ENCODE results near the gene BACH2.
"Not testable (repeated sequence)": the region's sequence is repeated elsewhere in the genome, so short reads cannot be mapped to it uniquely, and the experiment has no call there.

Gene BACH2

GRCh38 chr6:90216072-90216977, 80.3 kb downstream of the BACH2 start:
- no peak for DNase-seq

DNA sequence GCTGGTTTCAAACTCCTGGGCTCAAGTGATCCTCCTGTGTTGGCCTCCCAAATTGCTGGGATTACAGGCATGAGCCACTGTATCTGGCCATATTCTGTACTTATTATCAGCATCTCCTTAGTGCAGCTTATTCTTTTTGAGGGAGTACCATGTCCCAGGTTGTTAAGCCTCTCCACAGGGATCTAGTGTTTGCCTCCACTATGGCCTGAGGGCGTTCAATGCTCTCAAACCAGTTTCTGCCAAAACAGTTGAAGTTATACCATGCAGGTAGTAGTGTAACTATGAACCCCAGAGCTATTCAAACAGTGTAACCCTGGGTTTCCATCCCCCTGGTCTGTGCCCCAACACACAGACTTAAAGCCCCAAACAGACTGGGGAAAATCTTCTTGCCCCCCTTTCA, 81.7 kb downstream of the BACH2 start:
- no peak for DNase-seq

- no peak for DNase-seq
These were observed 82.2 kb downstream of the BACH2 start for GRCh38 chr6:90214461-90214860.

- no peak for DNase-seq
These were observed 84.4 kb downstream of the BACH2 start for GRCh38 chr6:90212274-90212673.

- no peak for DNase-seq
These were observed 87.1 kb downstream of the BACH2 start for GRCh38 chr6:90209527-90209926.

- DNase-seq, result not testable (repeated sequence)
These were observed 88.0 kb downstream of the BACH2 start for GRCh38 chr6:90208690-90209089.

DNA sequence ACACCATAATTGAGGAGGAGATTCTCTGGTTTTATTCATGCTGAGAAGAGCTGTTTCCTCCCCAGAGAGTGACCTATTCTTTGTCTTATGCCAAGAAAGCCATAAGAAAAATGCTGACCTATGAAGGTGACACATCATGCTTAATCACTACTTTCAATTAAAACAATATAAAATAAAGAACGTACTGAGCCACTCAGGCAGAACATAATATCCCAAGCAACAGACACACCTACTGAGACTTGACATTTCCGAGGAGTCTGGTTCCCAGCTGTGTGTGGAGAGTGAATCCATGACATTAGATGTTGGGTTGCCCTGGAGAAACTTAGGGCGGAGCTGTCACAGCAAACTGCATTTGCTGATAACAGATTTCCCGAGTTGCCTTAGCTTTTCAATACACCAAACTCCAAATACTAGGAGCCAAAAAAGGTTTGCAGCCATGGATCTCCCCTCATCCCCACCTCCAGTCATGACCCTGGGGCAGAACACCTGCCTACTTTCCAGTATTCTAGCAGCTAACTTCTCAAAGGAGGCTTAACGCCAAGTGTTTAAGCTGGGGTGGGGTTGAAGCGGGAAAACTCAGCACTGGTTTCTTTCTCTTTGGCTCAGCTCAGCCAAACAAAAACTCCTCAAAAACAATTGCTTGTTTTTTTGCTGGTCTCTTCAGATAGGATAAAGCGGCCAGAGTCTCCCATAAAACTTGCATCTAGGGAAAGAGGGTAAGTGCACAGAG, 92.2 kb downstream of the BACH2 start:
- no peak for DNase-seq

- DNase-seq, result no peak
These were observed 93.0 kb downstream of the BACH2 start for GRCh38 chr6:90203672-90204071.

DNA sequence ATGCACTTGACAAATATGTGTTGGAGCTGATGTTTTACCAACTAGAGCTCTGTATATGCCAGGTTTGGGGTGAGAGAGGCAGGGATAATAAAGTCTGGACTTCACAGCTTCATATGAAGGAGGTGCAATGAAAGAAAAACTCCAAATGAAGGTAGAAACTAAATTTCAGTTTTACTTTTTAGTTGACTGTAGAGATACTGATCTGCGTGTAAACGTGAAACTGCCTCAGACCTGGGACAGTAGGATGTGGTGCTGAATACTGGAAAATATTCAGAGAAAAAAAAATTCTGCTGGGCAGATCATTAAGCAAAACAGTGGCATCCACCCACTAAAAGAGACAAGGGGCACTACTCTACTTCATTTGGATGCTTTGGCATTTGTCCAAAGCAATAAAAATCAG, 94.5 kb downstream of the BACH2 start:
- no peak for DNase-seq

DNA sequence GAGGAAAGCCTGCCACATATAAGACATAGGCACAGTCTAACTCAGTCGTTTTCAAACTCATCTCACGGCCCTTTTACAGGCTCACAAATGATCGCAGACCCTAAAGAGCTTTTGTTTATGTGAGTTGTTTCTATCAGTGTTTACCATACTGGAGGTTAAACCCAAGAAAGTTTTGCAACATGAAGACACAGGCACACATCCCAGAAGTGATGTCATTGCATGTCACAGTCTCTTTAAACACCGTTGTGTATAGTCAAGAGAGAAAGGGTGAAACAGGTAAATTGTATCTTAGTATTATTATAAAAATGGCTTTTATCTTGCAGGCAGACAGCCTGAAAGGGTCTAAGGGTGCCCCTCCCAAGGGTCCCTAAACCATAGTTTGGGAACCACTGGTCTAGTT, 96.7 kb downstream of the BACH2 start:
- DNase-seq, result no peak

GRCh38 chr6:90198758-90199425, 97.8 kb downstream of the BACH2 start:
- no peak for DNase-seq

DNA sequence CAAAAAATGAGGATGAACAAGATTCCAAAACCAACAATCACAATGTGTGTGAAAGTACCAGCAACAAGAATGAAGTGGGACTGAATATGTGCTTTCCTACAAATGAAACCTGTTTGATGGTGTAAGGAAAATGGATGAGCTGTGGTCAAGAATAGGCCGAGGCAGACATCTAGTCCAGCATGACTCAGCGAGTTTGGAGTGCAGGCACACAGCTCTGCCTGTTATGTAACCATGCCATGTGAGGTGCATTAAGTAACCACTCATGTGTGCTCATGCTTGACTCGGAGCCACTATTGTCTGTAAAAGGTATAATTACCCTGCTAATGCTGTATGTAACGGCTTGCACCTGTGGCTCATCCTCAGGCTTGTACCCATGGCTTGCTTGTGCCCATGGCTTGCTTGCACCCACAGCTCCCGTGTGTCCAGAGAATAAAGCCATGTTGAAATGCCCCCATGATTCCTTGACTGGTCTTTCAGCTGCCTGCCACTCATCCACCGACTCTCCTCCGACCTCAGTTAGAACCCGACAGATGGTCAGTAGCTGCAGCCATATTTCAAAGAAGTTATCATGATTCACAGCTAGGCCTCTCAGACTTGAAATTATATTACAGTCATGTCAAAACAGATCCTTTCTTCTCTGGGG, 98.7 kb downstream of the BACH2 start:
- peak in 1 of 58 donors; percentile 12 for DNase-seq

GRCh38 chr6:90195094-90195829, 101.4 kb downstream of the BACH2 start:
- no peak for DNase-seq

DNA sequence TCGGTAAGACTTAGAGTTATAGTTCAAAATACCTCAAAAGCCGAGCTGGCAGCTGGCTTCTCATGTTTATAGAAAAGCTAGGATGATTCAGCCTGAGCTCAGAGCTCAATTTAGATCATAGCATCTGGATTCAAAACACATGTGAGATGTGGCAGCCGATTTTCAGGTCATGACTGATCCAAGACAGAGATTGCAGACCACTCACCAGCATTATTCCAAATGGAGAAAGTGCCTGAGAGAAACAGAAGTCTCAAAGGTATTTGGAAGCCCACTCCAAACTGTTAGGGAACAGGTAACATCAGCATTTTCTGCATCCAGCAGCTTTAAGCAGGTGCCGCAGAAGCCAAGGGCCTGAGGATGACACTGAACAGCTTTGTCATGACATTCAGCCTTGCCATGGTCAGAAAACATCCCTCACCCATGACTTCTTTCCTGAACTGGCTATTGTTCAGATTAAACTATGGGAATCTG, 102.2 kb downstream of the BACH2 start:
- no peak for DNase-seq

DNA sequence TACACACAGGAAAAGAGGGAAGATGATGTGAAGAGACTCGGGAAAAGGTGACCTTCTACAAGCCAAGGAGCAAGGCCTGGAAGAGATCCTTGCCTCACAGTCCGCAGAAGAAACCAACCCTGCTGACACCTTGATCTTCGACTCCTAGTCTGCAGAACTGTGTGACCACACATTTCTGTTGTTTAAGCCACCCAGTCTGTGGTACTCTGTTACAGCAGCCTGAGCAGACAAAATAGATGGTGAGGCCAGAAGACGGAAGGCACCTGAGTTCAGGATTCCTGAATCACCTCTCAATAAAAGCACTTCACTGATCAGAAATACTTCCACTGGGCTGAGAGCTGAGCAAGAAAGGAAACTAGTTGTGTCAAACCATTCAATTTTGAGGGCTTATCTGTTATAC, 103.3 kb downstream of the BACH2 start:
- DNase-seq, result no peak

- no peak for DNase-seq
These were observed 103.8 kb downstream of the BACH2 start for GRCh38 chr6:90192857-90193256.

- DNase-seq, result no peak
These were observed 105.8 kb downstream of the BACH2 start for GRCh38 chr6:90190752-90191395.

DNA sequence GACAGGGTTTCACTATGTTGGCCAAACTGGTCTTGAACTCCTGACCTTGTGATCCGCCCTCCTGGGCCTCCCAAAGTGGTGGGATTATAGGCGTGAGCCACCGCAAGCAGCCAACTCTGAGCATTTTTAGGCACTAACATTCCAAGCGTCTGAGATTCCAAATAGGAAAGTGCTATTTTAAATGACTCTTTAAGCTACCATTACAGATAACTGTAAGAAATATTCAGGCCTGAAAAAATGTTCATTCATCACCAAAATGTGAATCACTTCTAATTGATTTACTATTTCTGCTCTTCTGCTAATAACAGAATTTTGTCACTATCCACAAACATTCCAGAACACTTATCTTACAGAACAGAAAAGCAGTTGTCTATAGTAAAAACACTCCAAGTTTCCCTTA, 106.5 kb downstream of the BACH2 start:
- no peak for DNase-seq

- DNase-seq, result no peak
These were observed 109.1 kb downstream of the BACH2 start for GRCh38 chr6:90187437-90188121.
